Keratinocyte (primary cell): Measurements from ENCODE around the gene KIF26A. TPM values are rescaled to one million over a fixed set of nuclear protein-coding genes. Genes with fewer than 3 reads are reported as not detected.

Source experiments
- DNase-seq: peaks from one replicate; pipeline ENCODE4 v3.0.0-alpha.2; 2011; ENCODE audit warnings: low read depth, missing footprints, low spot score
- FAIRE-seq: peaks from 2 replicates; lab custom pipeline; 2011; peaks lifted over from hg19 to GRCh38; lab: Jason Lieb, UNC
- H2AFZ ChIP-seq: 2 replicates; pipeline ENCODE4 v1.6.0; 2012; ENCODE audit warnings: low read length, control low read depth, inconsistent platforms; ENCODE audit not compliant: control insufficient read depth
- H3K27ac ChIP-seq: 2 replicates; pipeline ENCODE4 v1.5.1; 2011; ENCODE audit warnings: low read length; ENCODE audit not compliant: control insufficient read depth, insufficient read depth
- H3K27me3 ChIP-seq: 3 replicates; pipeline ENCODE4 v1.6.0; 2011; ENCODE audit warnings: low read length; ENCODE audit not compliant: control insufficient read depth, insufficient read depth; ENCODE audit errors: extremely low read depth
- H3K36me3 ChIP-seq, 2 experiments: 2 replicates in 1 of 2; 3 replicates in 1 of 2; pipeline ENCODE4 v1.5.1; 2011; ENCODE audit warnings: low read length in 2 of 2, mild to moderate bottlenecking in 1 of 2; ENCODE audit not compliant: control insufficient read depth in 2 of 2, insufficient read depth in 2 of 2; ENCODE audit errors: extremely low read depth in 1 of 2
- H3K4me1 ChIP-seq: 3 replicates; pipeline ENCODE4 v1.5.1; 2011; ENCODE audit warnings: low read length; ENCODE audit not compliant: control insufficient read depth, insufficient read depth; ENCODE audit errors: extremely low read depth
- H3K4me2 ChIP-seq: 3 replicates; pipeline ENCODE4 v1.6.0; 2011; ENCODE audit warnings: low read depth, low read length; ENCODE audit not compliant: control insufficient read depth, insufficient read depth; ENCODE audit errors: extremely low read depth
- H3K4me3 ChIP-seq, 3 experiments: fragments of 200-600 bp in 1 of 3; sonication (generic) in 1 of 3; 2 replicates in 2 of 3; 3 replicates in 1 of 3; pipeline ENCODE4 v1.5.1; 2011 to 2016; ENCODE audit warnings: low read length in 3 of 3, mild to moderate bottlenecking in 3 of 3, control low read depth in 2 of 3, inconsistent platforms in 1 of 3, low read depth in 1 of 3, mixed read lengths in 1 of 3, mixed run types in 1 of 3, moderate library complexity in 1 of 3; ENCODE audit not compliant: control insufficient read depth in 2 of 3, insufficient read depth in 2 of 3; ENCODE audit errors: extremely low read depth in 1 of 3
- H3K79me2 ChIP-seq: 2 replicates; pipeline ENCODE4 v1.6.0; 2012; ENCODE audit warnings: low read length; ENCODE audit not compliant: control insufficient read depth, insufficient read depth
- H3K9ac ChIP-seq: 3 replicates; pipeline ENCODE4 v1.6.0; 2011; ENCODE audit warnings: low read length; ENCODE audit not compliant: control insufficient read depth, insufficient read depth; ENCODE audit errors: extremely low read depth
- H3K9me1 ChIP-seq: 3 replicates; pipeline ENCODE4 v1.6.0; 2011; ENCODE audit warnings: low read length; ENCODE audit not compliant: control insufficient read depth, insufficient read depth; ENCODE audit errors: extremely low read depth
- H3K9me3 ChIP-seq: 2 replicates; pipeline ENCODE4 v1.5.1; 2012; ENCODE audit warnings: low read depth, low read length; ENCODE audit not compliant: control insufficient read depth
- H4K20me1 ChIP-seq: 3 replicates; pipeline ENCODE4 v1.6.0; 2011; ENCODE audit warnings: low read length; ENCODE audit not compliant: control insufficient read depth, insufficient read depth; ENCODE audit errors: extremely low read depth
- EZH2 ChIP-seq: IDR thresholded peaks from one replicate; pipeline ENCODE4 v1.6.1; 2012; ENCODE audit warnings: inconsistent platforms, mild to moderate bottlenecking, low read length, moderate library complexity
- dilution Hi-C: fragments of 300-500 bp; cut with MboI; formaldehyde crosslinking; loops from one replicate; pipeline ENCODE4 v1.7.0; 2020; ENCODE audit warnings: low sequenced_read_pairs; ENCODE audit not compliant: extremely low pct_ligation_motif_present
- polyA plus RNA-seq, 5 experiments: library from polyadenylated mRNA; depleted of rRNA in 3 of 5; stranded (reverse) in 3 of 5; stranded (forward) in 1 of 5; unstranded in 1 of 5; fragments of >200 nt; gene quantifications; 1 replicate in 1 of 5; 2 replicates in 3 of 5; 3 replicates in 1 of 5; pipeline versions ENCODE4 v1.2.1 to v1.2.3, GENCODE V29; 2011 to 2012; ENCODE audit warnings: missing spikeins in 2 of 5, low read depth in 1 of 5, low replicate concordance in 1 of 5
- TF ChIP-seq, protein P1 (sequence below), 3 experiments: IDR thresholded peaks in 1 of 3; conservative IDR thresholded peaks in 1 of 3; optimal IDR thresholded peaks in 1 of 3; 2 replicates in 2 of 3; 3 replicates in 1 of 3; pipeline versions ENCODE3 to v1.5.1; 2011; ENCODE audit warnings: low read length in 3 of 3, mild to moderate bottlenecking in 3 of 3, moderate library complexity in 2 of 3, control low read depth in 1 of 3, inconsistent platforms in 1 of 3; ENCODE audit not compliant: insufficient read depth in 2 of 3; ENCODE audit errors: extremely low read depth in 1 of 3

KIF26A gene
- polyA plus RNA-seq, 1 donor (not counting 4 experiments of a cell fraction or from before 2014, with no cell fraction given): 0.07 TPM

DNA sequence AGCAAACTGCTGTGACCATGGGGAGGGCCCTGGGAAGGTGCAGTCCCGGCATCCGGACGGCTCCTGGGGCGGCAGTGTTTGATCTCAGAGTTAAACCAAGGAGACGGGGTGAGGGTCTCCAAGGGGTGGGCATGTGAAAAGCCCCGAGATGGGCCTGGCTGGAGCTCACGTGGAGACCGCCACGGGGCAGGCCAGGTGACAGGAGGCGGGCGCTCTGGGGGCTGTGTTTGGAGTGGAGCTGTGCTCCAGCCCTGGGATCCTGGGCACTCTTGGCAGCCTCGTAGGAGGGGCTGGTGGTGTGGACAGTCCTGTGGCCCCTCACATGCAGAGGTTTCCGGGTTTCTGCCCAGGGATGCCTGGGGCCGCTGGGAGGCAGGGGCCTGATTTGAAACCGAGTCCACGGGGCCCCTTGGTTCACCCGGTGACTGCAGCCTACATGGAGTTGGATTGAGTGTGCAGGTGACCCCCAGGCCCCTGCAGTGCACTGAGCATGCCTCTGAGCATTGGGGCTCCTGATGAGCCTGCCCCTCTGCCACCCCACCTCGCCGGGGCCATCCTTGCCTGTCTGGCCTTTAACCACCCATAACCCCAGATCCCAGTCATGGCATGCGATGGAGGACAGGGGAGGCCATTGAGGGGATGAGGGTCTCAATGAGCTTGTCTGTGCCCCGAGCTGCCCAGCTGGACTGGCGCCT, 8.4 kb downstream of the KIF26A start:
- TF ChIP-seq, protein P1, sequence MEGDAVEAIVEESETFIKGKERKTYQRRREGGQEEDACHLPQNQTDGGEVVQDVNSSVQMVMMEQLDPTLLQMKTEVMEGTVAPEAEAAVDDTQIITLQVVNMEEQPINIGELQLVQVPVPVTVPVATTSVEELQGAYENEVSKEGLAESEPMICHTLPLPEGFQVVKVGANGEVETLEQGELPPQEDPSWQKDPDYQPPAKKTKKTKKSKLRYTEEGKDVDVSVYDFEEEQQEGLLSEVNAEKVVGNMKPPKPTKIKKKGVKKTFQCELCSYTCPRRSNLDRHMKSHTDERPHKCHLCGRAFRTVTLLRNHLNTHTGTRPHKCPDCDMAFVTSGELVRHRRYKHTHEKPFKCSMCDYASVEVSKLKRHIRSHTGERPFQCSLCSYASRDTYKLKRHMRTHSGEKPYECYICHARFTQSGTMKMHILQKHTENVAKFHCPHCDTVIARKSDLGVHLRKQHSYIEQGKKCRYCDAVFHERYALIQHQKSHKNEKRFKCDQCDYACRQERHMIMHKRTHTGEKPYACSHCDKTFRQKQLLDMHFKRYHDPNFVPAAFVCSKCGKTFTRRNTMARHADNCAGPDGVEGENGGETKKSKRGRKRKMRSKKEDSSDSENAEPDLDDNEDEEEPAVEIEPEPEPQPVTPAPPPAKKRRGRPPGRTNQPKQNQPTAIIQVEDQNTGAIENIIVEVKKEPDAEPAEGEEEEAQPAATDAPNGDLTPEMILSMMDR (optimal IDR thresholded peaks at IDR 0.05 in 1 of 3, IDR thresholded peaks at IDR 0.05 in 1 of 3, conservative IDR thresholded peaks at IDR 0.05 in 1 of 3; ENCODE audit: extremely low read depth in 1 of 3, insufficient read depth in 2 of 3, low read length in 3 of 3): no peak
- TF ChIP-seq EZH2: no peak
- FAIRE-seq (no peak), DNase-seq (no peak)
- dilution Hi-C loops: loop anchor here (25.0 kb wide), 1 partner anchor 109 kb away; no protein-coding TSS in a partner anchor
- H3K4me1 ChIP-seq: no peaks in the 10 kb centered on the region
- no peak overlapping the region for H3K27ac ChIP-seq
- no peaks in the 10 kb centered on the region for H3K27me3 ChIP-seq
- no peaks in the 10 kb centered on the region for H4K20me1 ChIP-seq
- no peaks in the 10 kb centered on the region for H3K36me3 ChIP-seq
- no peak overlapping the region for H3K9ac ChIP-seq
- no peak overlapping the region for H2AFZ ChIP-seq
- H3K9me3 ChIP-seq: no peaks in the 10 kb centered on the region
- H3K79me2 ChIP-seq: no peaks in the 10 kb centered on the region
- no peak overlapping the region for H3K4me3 ChIP-seq
- no peaks in the 10 kb centered on the region for H3K9me1 ChIP-seq
- H3K4me2 ChIP-seq: no peak overlapping the region

DNA sequence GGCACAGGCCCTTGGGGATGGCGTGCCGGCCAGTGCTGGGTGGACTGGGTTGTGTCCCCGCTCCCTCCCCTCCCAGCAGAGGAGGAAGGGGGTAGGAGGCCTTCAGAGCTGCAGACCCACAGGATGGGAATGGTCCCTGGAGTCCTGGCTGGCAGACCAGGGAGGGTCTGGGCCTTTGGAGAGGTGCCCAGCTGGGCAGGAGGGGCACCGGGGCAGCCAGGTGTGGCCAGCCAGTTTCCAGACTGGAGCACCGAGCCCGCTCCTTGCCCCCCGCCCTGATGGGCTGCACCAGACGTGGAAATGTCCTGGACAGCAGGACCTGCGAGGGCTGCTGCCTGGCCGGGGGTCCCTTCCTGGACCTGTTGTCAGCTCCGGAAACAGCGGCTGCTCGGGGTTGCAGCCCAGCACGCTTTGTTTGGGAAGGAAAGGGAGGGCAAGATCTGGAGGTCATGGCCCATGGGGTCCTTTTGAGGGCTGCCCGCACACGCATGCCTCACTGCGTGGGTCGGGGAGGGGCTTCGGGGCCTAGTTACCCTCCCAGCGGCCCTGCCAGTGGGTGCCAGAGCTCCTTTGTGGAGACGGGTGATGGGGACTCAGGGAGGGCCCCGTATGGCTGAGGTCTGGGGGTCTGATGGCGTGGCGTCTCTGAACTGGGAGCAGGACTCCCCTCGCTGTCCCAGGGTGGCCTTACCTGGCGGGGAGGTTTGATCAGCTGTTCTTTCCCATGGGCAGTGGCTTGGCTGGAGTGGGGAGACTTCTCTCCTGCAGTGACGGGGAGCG, 9.1 kb downstream of the KIF26A start:
- no peaks in the 10 kb centered on the region for H3K4me1 ChIP-seq
- no peak overlapping the region for H3K9ac ChIP-seq
- H2AFZ ChIP-seq: no peak overlapping the region
- no peaks in the 10 kb centered on the region for H3K36me3 ChIP-seq
- H3K9me1 ChIP-seq: no peaks in the 10 kb centered on the region
- dilution Hi-C loops: loop anchor here (25.0 kb wide), 1 partner anchor 110 kb away; no protein-coding TSS in a partner anchor
- H3K9me3 ChIP-seq: no peaks in the 10 kb centered on the region
- H4K20me1 ChIP-seq: no peaks in the 10 kb centered on the region
- no peaks in the 10 kb centered on the region for H3K79me2 ChIP-seq
- no peak for TF ChIP-seq EZH2
- TF ChIP-seq, protein P1 (optimal IDR thresholded peaks at IDR 0.05 in 1 of 3, IDR thresholded peaks at IDR 0.05 in 1 of 3, conservative IDR thresholded peaks at IDR 0.05 in 1 of 3; ENCODE audit: extremely low read depth in 1 of 3, insufficient read depth in 2 of 3, low read length in 3 of 3): no peak
- no peaks in the 10 kb centered on the region for H3K27me3 ChIP-seq
- DNase-seq (no peak), FAIRE-seq (no peak)
- H3K4me3 ChIP-seq: no peak overlapping the region
- no peak overlapping the region for H3K27ac ChIP-seq
- no peak overlapping the region for H3K4me2 ChIP-seq
